ENCODE results near the gene FIS1. TPM values are rescaled to one million over a fixed set of nuclear protein-coding genes. Genes with fewer than 3 reads are reported as not detected.

FIS1 gene
- polyA plus RNA-seq, 3 donors from 2014 or later = 224 to 384 (median 327) TPM

- Mint-ChIP-seq H3K9me3 (no peaks in the 10 kb centered on the region), H3K27me3 (ENCODE audit: low read depth in 3 of 3) (peaks cover 2 to 5% (median 5%) of the 10 kb centered on the region in 3 donors), H3K27ac (peak overlapping the region; percentile 92 to 99 (median 98)), H3K4me1 (peaks cover 31 to 39% of the 10 kb centered on the region in 2 donors), H3K4me3 (peak overlapping the region; percentile 97 to 99 (median 99)), H3K36me3 (peaks cover 3 to 6% (median 4%) of the 10 kb centered on the region in 3 donors)
- DNase-seq = no peak
Measured at GRCh38 chr7:101243646-101244374, 1.1 kb downstream of the FIS1 start.

- Mint-ChIP-seq H3K4me1 (peaks cover 26 to 28% of the 10 kb centered on the region in 2 donors), H3K36me3 (peaks cover 0 to 3% (median 0%) of the 10 kb centered on the region in 3 donors), H3K4me3 (no peak overlapping the region), H3K27me3 (ENCODE audit: low read depth in 3 of 3) (peaks cover 0 to 5% (median 5%) of the 10 kb centered on the region in 3 donors), H3K27ac (no peak overlapping the region), H3K9me3 (no peaks in the 10 kb centered on the region)
- DNase-seq = no peak
Measured at GRCh38 chr7:101241443-101242349, 3.2 kb downstream of the FIS1 start.

DNA sequence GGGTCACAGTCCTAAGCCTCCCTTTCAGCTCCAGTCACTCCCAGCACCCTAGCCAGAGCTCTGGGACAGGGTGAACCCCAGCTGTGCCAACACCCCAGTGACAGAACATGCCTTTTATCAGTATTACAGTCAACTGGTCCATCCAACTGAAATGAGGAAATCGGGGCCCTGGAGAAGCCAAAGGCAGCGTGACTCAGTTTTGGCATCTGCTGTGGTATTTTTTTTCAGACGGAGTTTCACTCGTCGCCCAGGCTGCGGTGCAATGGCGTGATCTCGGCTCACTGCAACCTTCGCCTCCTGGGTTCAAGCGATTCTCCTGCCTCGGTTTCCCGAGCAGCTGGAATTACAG, 3.9 kb downstream of the FIS1 start:
- Mint-ChIP-seq H3K4me3 (no peak overlapping the region), H3K27me3 (ENCODE audit: low read depth in 3 of 3) (peaks cover 0 to 5% (median 5%) of the 10 kb centered on the region in 3 donors), H3K4me1 (peaks cover 26 to 28% of the 10 kb centered on the region in 2 donors), H3K36me3 (peaks cover 0 to 3% (median 0%) of the 10 kb centered on the region in 3 donors), H3K9me3 (no peaks in the 10 kb centered on the region), H3K27ac (no peak overlapping the region)
- no peak for DNase-seq

GRCh38 chr7:101240226-101241014, 4.5 kb downstream of the FIS1 start:
- Mint-ChIP-seq H3K9me3 (no peaks in the 10 kb centered on the region), H3K36me3 (peaks cover 0 to 3% (median 0%) of the 10 kb centered on the region in 3 donors), H3K4me1 (peaks cover 21 to 22% of the 10 kb centered on the region in 2 donors), H3K27ac (peak overlapping the region in 1 of 6 donors; percentile 34), H3K27me3 (ENCODE audit: low read depth in 3 of 3) (peaks cover 0 to 5% (median 5%) of the 10 kb centered on the region in 3 donors), H3K4me3 (no peak overlapping the region)
- DNase-seq = no peak

DNA sequence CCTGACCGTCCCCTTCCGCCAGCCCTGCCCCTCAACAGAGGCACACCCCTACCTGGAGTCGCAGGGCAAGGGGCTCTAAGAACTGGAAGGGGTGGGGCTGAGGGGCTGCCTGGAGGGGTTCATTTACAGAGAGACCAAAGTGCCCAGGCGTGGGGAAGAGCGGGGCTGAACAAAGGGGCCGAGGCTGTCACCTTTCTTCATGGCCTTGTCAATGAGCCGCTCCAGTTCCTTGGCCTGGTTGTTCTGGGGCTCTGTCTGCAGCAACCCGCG, 5.0 kb downstream of the FIS1 start:
- no peak for DNase-seq
- peaks cover 0 to 5% (median 3%) of the 10 kb centered on the region in 3 donors for H3K27me3 Mint-ChIP-seq (ENCODE audit: low read depth in 3 of 3)
- H3K4me3 Mint-ChIP-seq = no peak overlapping the region
- H3K27ac Mint-ChIP-seq = no peak overlapping the region
- H3K36me3 Mint-ChIP-seq = peaks cover 0 to 3% (median 0%) of the 10 kb centered on the region in 3 donors
- peaks cover 15 to 17% of the 10 kb centered on the region in 2 donors for H3K4me1 Mint-ChIP-seq
- no peaks in the 10 kb centered on the region for H3K9me3 Mint-ChIP-seq

- no peaks in the 10 kb centered on the region for H3K27me3 Mint-ChIP-seq (ENCODE audit: low read depth in 3 of 3)
- peaks cover 0 to 3% (median 0%) of the 10 kb centered on the region in 3 donors for H3K36me3 Mint-ChIP-seq
- H3K9me3 Mint-ChIP-seq = no peaks in the 10 kb centered on the region
- H3K4me3 Mint-ChIP-seq = no peak overlapping the region
- no peak overlapping the region for H3K27ac Mint-ChIP-seq
- peaks cover 10 to 13% of the 10 kb centered on the region in 2 donors for H3K4me1 Mint-ChIP-seq
- DNase-seq = no peak
Measured at GRCh38 chr7:101239191-101239950, 5.5 kb downstream of the FIS1 start.

DNA sequence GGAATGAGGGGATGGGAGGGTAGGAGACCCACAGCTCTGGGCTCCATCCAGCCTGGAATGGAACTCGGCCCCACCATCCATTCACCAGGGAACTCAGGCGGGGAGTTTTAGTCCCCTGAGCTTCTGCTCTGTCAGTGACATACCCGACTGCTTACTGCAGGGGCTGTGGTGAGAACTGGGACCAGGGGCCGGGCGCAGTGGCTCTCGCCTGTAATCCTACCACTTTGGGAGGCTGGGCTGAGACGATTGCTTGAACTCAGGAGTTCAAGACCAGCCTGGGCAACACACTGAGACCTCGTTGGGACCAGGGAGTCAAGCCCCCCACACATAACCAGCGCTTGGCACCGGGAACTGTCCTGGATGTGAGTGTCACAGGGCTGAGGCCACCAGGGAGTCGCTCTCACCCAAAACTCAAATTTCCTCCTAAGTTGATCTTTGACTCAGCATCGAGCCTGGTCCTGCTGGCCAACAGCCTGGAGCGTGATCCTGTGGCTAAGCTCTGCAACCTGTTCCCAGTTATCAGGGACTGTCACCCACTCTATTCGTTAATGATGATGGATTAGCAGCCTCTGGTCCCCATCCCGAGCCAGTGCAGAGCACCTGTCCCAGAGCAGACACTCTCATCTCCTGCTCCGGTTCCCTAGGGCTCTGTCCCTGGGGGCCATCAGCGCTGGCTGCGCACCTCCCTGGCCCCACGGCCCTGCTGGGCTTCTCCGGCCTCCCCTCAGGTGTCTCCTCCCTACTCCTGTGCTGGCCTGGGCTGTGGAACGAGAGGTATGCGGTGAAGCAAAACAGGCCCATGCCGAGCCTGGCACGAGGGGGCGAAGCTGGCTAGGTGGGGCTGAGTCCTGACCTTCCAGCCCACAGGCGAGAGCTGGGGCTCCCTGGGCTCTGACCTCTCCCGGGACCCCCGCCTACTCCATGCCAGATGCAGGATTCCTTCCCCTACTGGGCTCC, 6.4 kb downstream of the FIS1 start:
- peaks cover 0 to 3% (median 0%) of the 10 kb centered on the region in 3 donors for H3K36me3 Mint-ChIP-seq
- DNase-seq = no peak
- H3K4me3 Mint-ChIP-seq = no peak overlapping the region
- H3K27ac Mint-ChIP-seq = peak overlapping the region in 1 of 6 donors; percentile 81
- H3K9me3 Mint-ChIP-seq = no peaks in the 10 kb centered on the region
- no peaks in the 10 kb centered on the region for H3K27me3 Mint-ChIP-seq (ENCODE audit: low read depth in 3 of 3)
- H3K4me1 Mint-ChIP-seq = peaks cover 2 to 4% of the 10 kb centered on the region in 2 donors

- H3K27me3 Mint-ChIP-seq (ENCODE audit: low read depth in 3 of 3) = no peaks in the 10 kb centered on the region
- H3K27ac Mint-ChIP-seq = peak within 1 kb of the TSS in 2 of 6 donors; percentile 34 to 81
- no peaks in the 10 kb centered on the region for H3K9me3 Mint-ChIP-seq
- H3K4me3 Mint-ChIP-seq = no peak within 1 kb of the TSS
- H3K4me1 Mint-ChIP-seq = no peaks in the 10 kb centered on the region
- H3K36me3 Mint-ChIP-seq = peaks cover 0 to 3% (median 0%) of the 10 kb centered on the region in 3 donors
- DNase-seq = no peak
Measured at GRCh38 chr7:101237206-101238067, 7.4 kb downstream of the FIS1 start, which contains the start of gene CLDN15. Gene CLDN15 (minus strand): TSS chr7:101237802. CDS start chr7:101237581, 221 bp downstream.

DNA sequence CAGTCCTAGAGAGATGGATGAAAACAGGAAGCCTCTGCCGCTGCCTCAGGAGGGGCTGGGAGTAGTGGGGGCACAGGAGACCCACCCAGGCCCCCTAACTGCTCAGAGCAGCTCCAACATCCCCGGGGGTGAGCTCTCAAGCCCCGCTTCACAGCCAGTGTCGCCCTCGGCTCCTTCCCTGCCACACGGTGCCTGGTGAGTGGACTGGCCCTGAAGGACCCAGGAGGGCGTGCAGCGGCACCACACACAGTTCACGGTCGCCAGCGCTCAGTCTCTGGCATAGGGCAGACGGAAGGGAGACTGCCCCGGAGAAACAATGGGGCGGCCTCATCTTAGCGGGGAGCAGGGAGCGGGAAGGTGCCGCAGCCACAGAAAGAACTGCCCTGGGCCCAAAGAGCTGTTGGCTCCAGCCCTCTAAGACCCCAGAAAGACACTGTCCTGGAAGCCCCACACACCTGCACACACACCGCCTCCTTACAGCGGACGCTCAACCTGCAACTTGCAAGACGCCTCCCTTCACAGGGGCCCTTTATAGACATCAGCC, 8.5 kb downstream of the FIS1 start:
- DNase-seq = no peak
- Mint-ChIP-seq H3K36me3 (peaks cover 0 to 3% (median 0%) of the 10 kb centered on the region in 3 donors), H3K4me3 (no peak overlapping the region), H3K9me3 (no peaks in the 10 kb centered on the region), H3K27me3 (ENCODE audit: low read depth in 3 of 3) (no peaks in the 10 kb centered on the region), H3K4me1 (no peaks in the 10 kb centered on the region), H3K27ac (peak overlapping the region in 1 of 6 donors; percentile 17)

DNA sequence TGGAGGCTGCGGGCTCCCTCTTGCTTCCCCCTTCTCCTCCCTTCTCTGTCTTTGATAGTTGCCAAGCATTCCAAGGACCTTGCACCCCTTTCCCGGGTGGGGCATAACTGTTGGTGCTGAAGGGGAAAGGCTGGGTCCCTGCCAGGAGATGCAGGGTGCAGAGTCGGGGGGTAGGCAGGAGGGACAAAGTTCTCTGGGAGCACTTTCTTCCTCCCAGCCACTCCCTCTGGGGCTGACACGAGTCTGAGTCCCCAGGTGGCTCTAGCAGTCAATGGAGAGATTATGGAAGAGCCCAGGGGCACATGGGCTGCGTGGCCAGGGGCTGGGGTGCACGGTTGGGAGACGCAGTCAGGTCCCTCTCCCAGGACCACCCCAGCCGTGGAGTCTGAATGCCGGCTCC, 9.4 kb downstream of the FIS1 start:
- Mint-ChIP-seq H3K36me3 (peaks cover 0 to 5% (median 0%) of the 10 kb centered on the region in 3 donors), H3K9me3 (no peaks in the 10 kb centered on the region), H3K4me3 (no peak overlapping the region), H3K4me1 (peaks cover 0 to 2% of the 10 kb centered on the region in 2 donors), H3K27ac (no peak overlapping the region), H3K27me3 (ENCODE audit: low read depth in 3 of 3) (peaks cover 0 to 3% (median 0%) of the 10 kb centered on the region in 3 donors)
- DNase-seq = no peak

DNA sequence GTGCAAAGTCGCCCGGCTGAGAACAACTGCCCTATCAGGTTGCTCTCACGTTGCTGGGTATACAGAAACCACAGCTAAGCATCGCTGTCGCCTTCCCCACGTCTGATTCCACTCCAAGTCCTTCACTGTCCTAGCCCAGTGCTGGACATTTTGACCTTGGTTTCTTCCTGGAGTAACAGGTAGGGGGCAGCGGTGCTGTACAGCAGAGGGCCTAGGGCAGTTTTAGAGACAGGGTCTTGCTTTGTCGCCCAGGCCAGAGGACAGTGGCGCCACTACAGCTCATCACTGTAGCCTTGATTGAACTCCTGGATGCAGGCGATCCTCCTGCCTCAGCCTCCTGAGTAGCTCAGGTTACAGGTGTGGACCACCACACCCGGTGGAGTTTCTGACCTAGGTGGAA, 9.8 kb downstream of the FIS1 start:
- H3K27ac Mint-ChIP-seq = no peak overlapping the region
- no peak overlapping the region for H3K4me3 Mint-ChIP-seq
- peaks cover 0 to 5% (median 0%) of the 10 kb centered on the region in 3 donors for H3K36me3 Mint-ChIP-seq
- no peak for DNase-seq
- peaks cover 0 to 2% of the 10 kb centered on the region in 2 donors for H3K4me1 Mint-ChIP-seq
- peaks cover 0 to 4% (median 0%) of the 10 kb centered on the region in 3 donors for H3K27me3 Mint-ChIP-seq (ENCODE audit: low read depth in 3 of 3)
- H3K9me3 Mint-ChIP-seq = no peaks in the 10 kb centered on the region
